Activated CD8-positive, alpha-beta memory T cell treated with anti-CD3 and anti-CD28 coated beads for 4 hours (primary cell): ENCODE results near the gene CRYGS.

Experiments
- DNase-seq, 2 donors: peaks; one replicate each; pipeline ENCODE4 v3.0.0-alpha.2; 2020; ENCODE audit warnings: low read depth in 2 of 2

CRYGS gene

DNA sequence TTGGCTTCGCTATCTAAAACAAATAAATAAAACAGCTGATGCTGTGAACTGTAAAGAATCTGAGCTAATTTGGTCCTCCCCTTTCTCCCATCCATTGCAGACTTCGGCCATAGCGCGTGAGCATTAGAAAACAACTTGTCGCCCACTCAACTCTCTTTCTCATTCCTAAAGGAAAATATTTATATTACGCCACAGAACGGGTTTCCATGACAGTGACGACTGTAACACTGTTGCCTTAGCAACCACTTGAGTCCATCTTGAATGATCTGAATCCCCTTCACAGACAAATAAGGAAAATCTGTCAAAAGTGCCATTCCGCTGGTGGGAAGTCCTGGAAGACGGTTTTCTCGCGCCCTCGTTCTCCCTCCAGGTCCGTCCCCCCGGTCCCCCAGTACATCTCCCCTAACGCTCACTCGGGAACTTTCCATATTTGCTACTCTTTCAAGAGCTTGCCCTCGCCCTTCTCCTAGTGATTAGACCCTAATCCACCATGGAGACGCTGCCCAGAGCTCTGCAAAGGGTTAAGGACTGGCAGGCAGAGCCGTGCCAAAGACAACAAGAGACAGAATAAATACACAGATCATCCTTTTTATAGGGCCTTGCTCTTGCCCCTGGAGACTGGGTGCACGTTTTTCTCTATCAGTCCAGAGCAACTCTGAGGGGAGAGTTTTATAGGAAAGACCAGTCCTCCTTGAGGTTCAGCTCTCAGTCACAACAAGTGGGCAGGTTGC, 50.5 kb downstream of the CRYGS start:
- DNase-seq, result no peak

DNA sequence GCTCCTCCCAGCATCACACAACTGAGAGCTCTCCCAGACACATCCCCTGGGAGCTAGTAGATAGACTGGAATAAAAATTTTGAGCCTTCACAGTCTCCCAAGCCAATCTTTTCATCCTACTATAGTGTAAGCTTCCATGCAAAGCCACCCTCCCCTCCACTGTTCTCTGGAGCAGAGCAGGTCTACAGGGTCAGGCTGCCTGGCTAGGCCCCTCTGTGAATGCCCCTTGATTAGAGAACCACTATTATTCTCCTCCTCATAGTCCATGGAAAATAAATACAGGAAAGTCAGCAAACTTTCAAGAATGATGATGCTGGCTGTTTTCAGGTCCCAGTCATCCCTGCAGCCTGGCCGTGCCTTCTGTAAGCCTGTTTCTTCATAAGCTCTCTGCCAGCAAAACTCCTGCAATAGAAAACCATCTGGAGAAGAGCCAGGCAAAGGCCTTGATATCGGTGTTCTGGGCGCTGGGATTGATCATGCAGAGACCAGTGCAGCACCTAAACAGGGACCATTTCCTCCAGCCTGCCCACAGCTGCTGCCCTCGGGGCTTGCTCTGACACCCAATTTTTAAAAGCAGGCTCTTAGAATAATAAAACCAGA, 51.7 kb downstream of the CRYGS start:
- no peak for DNase-seq

DNA sequence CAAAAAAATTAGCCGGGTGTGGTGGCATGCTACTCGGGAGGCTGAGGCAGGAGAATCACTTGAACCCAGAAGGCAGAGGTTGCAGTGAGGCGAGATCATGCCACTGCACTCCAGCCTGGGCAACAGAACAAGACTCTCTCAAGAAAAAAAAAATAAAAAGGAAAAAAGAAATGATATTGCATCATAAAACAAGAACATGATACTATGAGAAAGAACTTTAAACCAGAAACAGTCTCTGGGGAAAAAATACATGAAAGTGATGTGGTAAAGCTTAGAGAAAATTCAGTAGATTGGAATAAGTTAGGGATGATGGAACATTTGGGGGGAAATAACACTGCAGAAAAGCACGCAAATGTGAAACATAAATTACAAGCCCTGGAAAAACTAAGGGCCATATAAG, 54.7 kb downstream of the CRYGS start:
- no peak for DNase-seq
